ENCODE measurements around the gene UBXN11. TPM values are rescaled to one million over a fixed set of nuclear protein-coding genes. Genes with fewer than 3 reads are reported as not detected.

Gene UBXN11
- total RNA-seq, 4 donors from 2014 or later: 13.8 to 48.3 (median 19.7) TPM

DNA sequence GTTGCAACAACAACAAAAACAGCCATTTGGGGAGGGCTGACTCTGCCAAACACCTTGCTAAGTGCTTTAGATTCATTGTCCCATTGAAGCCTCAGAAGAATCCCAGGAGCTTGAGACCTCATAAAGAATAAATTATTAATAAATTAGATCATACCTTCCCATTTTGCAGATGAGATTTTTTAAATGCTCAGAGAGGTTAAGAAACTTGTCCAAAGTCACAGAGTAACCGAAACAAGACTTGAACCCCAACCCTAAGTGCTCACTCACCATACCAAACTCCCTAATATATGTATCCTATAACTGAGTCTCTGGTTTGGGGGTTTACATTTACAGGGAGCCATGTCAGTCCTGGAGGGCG lies 43.9 kb upstream of the UBXN11 start:
- Histone ChIP-seq H3K36me3 (no peaks in the 10 kb centered on the region), H3K27ac (no peak overlapping the region), H3K27me3 (peaks cover 0 to 10% of the 10 kb centered on the region in 2 donors), H3K4me3 (no peak overlapping the region), H3K4me1 (no peaks in the 10 kb centered on the region), H3K9me3 (no peaks in the 10 kb centered on the region)
- DNase-seq (ENCODE audit: low spot score in 2 of 2): no peak
- WGBS, 2 donors: 74 to 75% methylated on average over 2 of the region's 2 CpGs
- TF ChIP-seq, protein P1, sequence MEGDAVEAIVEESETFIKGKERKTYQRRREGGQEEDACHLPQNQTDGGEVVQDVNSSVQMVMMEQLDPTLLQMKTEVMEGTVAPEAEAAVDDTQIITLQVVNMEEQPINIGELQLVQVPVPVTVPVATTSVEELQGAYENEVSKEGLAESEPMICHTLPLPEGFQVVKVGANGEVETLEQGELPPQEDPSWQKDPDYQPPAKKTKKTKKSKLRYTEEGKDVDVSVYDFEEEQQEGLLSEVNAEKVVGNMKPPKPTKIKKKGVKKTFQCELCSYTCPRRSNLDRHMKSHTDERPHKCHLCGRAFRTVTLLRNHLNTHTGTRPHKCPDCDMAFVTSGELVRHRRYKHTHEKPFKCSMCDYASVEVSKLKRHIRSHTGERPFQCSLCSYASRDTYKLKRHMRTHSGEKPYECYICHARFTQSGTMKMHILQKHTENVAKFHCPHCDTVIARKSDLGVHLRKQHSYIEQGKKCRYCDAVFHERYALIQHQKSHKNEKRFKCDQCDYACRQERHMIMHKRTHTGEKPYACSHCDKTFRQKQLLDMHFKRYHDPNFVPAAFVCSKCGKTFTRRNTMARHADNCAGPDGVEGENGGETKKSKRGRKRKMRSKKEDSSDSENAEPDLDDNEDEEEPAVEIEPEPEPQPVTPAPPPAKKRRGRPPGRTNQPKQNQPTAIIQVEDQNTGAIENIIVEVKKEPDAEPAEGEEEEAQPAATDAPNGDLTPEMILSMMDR (IDR thresholded peaks at IDR 0.05): no peak
- TF ChIP-seq POLR2A (IDR thresholded peaks at IDR 0.05) (no peak), EP300 (IDR thresholded peaks at IDR 0.05) (no peak)

DNA sequence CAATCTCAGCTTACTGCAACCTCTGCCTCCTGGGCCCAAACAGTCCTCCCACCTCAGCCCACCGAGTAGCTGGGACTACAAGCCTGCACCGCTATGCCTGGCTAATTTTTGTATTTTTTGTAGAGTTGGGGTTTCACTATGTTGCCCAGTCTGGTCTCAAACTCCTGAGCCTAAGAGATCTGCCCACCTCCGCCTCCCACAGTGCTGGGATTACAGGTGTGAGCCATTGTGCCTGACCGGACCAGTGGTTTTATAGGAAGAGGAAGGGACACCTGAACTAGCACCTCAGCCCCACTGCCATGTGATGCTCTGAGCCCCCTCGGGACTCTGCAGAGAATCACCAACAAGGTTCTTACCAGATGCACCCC lies 43.4 kb upstream of the UBXN11 start:
- TF ChIP-seq POLR2A (IDR thresholded peaks at IDR 0.05) (no peak), EP300 (IDR thresholded peaks at IDR 0.05) (no peak)
- TF ChIP-seq, protein P1 (IDR thresholded peaks at IDR 0.05): no peak
- 82 to 83% methylated on average over 5 of the region's 5 CpGs for WGBS, 2 donors
- Histone ChIP-seq H3K36me3 (no peaks in the 10 kb centered on the region), H3K9me3 (no peaks in the 10 kb centered on the region), H3K4me1 (no peaks in the 10 kb centered on the region), H3K4me3 (no peak overlapping the region), H3K27me3 (peaks cover 0 to 10% of the 10 kb centered on the region in 2 donors), H3K27ac (no peak overlapping the region)
- DNase-seq (ENCODE audit: low spot score in 2 of 2): no peak

DNA sequence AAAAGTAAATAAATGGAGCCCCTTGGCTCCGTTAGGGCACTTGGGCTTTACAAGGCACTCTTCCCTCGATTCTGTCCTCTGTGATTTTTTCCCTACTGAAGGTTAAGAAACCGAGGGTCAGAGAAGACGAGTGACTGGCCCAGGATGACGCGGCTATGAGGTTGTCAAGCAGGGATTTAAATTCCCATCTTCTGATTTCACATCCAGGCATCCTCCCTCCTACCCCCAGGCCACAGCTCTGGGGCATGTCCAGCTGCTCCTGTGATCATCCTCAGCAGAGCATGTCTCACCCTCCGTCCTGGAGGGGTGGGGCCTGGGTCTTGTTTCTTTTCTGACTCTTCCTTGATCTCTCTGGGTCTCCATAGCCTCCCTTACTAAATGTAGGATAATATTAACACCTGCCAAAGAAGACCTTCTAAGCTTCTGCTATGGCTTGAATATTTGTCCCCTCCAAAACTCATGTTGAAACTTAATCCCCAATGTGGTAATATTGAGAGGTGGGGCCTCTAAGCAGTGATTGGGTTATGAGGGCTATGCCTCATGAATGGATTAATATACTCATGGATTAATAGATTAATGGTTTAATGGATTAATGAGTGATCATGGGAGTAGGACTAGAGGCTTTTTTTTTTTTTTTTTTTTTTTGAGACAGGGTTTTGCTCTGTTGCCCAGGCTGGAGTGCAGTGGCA lies 42.9 kb upstream of the UBXN11 start:
- 78 to 81% methylated on average over 7 of the region's 7 CpGs for WGBS, 2 donors
- DNase-seq (ENCODE audit: low spot score in 2 of 2): no peak
- TF ChIP-seq EP300 (IDR thresholded peaks at IDR 0.05) (no peak), POLR2A (IDR thresholded peaks at IDR 0.05) (no peak)
- TF ChIP-seq, protein P1 (IDR thresholded peaks at IDR 0.05): no peak
- H3K4me1 ChIP-seq: no peaks in the 10 kb centered on the region
- H3K36me3 ChIP-seq: no peaks in the 10 kb centered on the region
- no peak overlapping the region for H3K4me3 ChIP-seq
- H3K9me3 ChIP-seq: no peaks in the 10 kb centered on the region
- H3K27ac ChIP-seq: no peak overlapping the region
- H3K27me3 ChIP-seq: peaks cover 0 to 6% of the 10 kb centered on the region in 2 donors

DNA sequence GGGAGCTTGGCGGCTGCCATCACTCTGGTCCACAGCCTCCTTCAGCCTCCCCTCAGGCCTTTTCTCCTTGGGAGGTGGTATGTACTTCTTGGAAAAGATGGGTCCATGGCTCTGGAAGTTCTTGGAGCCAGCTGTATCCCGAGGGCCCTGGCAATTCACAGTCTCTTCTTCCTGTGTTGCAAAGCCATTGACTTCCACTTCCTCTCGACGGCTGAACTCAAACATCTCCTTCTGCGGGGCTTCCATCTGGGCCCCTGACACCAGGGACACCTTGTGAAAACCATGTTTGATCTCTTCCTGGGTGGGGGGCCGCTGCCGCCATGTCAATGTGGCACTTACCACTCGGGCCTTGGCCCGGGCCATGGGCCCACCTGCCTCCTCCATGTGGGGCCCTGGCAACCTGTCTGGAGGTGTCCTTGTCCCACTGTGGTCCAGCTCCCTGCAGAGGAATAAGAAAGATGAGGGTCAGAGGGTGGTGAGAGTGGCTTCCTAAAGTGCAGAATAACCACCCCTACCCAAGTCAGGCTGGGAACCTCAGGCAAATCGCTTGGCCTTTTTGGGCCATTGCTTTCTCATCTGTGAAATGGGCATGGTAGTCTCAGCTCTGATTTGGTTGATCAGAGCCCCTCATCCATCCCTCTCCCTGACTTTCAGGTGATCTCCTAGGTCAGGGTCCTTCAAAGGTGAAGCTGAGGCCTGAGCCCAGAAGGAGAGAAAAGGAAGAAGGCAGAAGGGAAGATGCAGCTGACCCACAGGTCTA lies 40.0 kb upstream of the UBXN11 start:
- no peak overlapping the region for H3K27ac ChIP-seq

More for the DNA sequence above, 40.0 kb upstream of the UBXN11 start:
- Histone ChIP-seq H3K36me3 (no peaks in the 10 kb centered on the region), H3K4me1 (no peaks in the 10 kb centered on the region), H3K9me3 (no peaks in the 10 kb centered on the region), H3K27me3 (no peaks in the 10 kb centered on the region), H3K4me3 (no peak overlapping the region)
- 70 to 75% methylated on average over 10 of the region's 10 CpGs for WGBS, 2 donors
- TF ChIP-seq POLR2A (IDR thresholded peaks at IDR 0.05) (no peak), EP300 (IDR thresholded peaks at IDR 0.05) (no peak)
- TF ChIP-seq, protein P1 (IDR thresholded peaks at IDR 0.05): no peak
- no peak for DNase-seq (ENCODE audit: low spot score in 2 of 2)

All from tibial nerve (tissue), 4 donors.